T-helper 9 cell (primary cell): Measurements from ENCODE around the gene ATP11A.
"Not testable (repeated sequence)": the region's sequence is repeated elsewhere in the genome, so short reads cannot be mapped to it uniquely, and the experiment has no call there.

Experiments
- DNase-seq: peaks from one replicate; pipeline ENCODE4 v3.0.0-alpha.2; 2020

The ATP11A gene

GRCh38 chr13:112693831-112694497, 4.1 kb downstream of the ATP11A start:
- DNase-seq = no peak

- DNase-seq = no peak
Measured at GRCh38 chr13:112695121-112695520, 5.3 kb downstream of the ATP11A start.

- DNase-seq = no peak
Measured at GRCh38 chr13:112696001-112696868, 6.4 kb downstream of the ATP11A start.

GRCh38 chr13:112696869-112697465, 7.1 kb downstream of the ATP11A start:
- DNase-seq = no peak

- DNase-seq = no peak
Measured at GRCh38 chr13:112697756-112698655, 8.2 kb downstream of the ATP11A start.

- DNase-seq = no peak
Measured at GRCh38 chr13:112699322-112699918, 9.6 kb downstream of the ATP11A start.

GRCh38 chr13:112700291-112701060, 10.6 kb downstream of the ATP11A start:
- DNase-seq = no peak

- DNase-seq = no peak
Measured at GRCh38 chr13:112702341-112702985, 12.6 kb downstream of the ATP11A start.

GRCh38 chr13:112702986-112703379, 13.1 kb downstream of the ATP11A start:
- DNase-seq = no peak

GRCh38 chr13:112703449-112704284, 13.8 kb downstream of the ATP11A start:
- no peak for DNase-seq

- no peak for DNase-seq
Measured at GRCh38 chr13:112704308-112705145, 14.7 kb downstream of the ATP11A start.

- no peak for DNase-seq
Measured at GRCh38 chr13:112705286-112705685, 15.4 kb downstream of the ATP11A start.

GRCh38 chr13:112706171-112706570, 16.3 kb downstream of the ATP11A start:
- DNase-seq = no peak

GRCh38 chr13:112708560-112709240, 18.9 kb downstream of the ATP11A start:
- DNase-seq = no peak

- DNase-seq = not testable (repeated sequence)
Measured at GRCh38 chr13:112709316-112709715, 19.5 kb downstream of the ATP11A start.

GRCh38 chr13:112709825-112710783, 20.3 kb downstream of the ATP11A start:
- DNase-seq = no peak
